HCT116 (cell line): ENCODE measurements around the gene IL17RA. TPM values are rescaled to one million over a fixed set of nuclear protein-coding genes. Genes with fewer than 3 reads are reported as not detected.

Source experiments
- ATAC-seq: fragments of 200-7000 bp; cut with Tn5 transposase; 2 replicates; pipeline ENCODE4 v1.9.1; 2020; ENCODE audit warnings: mild to moderate bottlenecking, moderate library complexity
- BruUV-seq: library from RNA; stranded (reverse); fragments of 400-500 nt; replicated peaks from 2 replicates; lab custom pipeline; 2021; lab: Mats Ljungman, UMichigan
- CTCF ChIA-PET: fragments of 300-600 bp; sonication (Branson Sonifier 250); formaldehyde crosslinking; loops from one replicate; lab custom pipeline; 2021; ENCODE audit warnings: antibody characterized with exemption; lab: Charles Lee
- POLR2A ChIA-PET: fragments of 300-600, 350-600 bp; sonication (Branson Sonifier 250); formaldehyde crosslinking; loops from one replicate; lab custom pipeline; 2021; ENCODE audit warnings: antibody characterized with exemption; lab: Charles Lee
- RAD21 ChIA-PET, 2 experiments: fragments of 300-600 bp; sonication (Branson Sonifier 250); formaldehyde crosslinking; loops; one replicate each; lab custom pipeline; 2023; ENCODE audit warnings: low total read pairs in 2 of 2; ENCODE audit not compliant: uncharacterized antibody in 2 of 2, unreplicated experiment in 2 of 2, low non-redundant PET in 1 of 2; lab: Charles Lee
- DNase-seq: peaks from one replicate; pipeline ENCODE4 v3.0.0-alpha.2; 2010; ENCODE audit warnings: low read depth, low spot score
- H2AFZ ChIP-seq: fragments of 200-600 bp; shearing (Covaris generic), sonication (generic); 2 replicates; pipeline ENCODE4 v1.6.1; 2017; ENCODE audit warnings: low read depth, mixed run types, mixed read lengths, antibody characterized with exemption, low read length; ENCODE audit not compliant: poor library complexity, severe bottlenecking
- H3K27ac ChIP-seq: 2 replicates; pipeline ENCODE4 v1.5.1; 2012; ENCODE audit warnings: low read depth, low read length
- H3K27me3 ChIP-seq: fragments of 200-600 bp; sonication (generic); 2 replicates; pipeline ENCODE4 v1.6.1; 2016; ENCODE audit warnings: mixed run types, low read length, mixed read lengths; ENCODE audit not compliant: insufficient read depth
- H3K36me3 ChIP-seq, 2 experiments: fragments of 200-500 bp in 1 of 2; fragments of 200-600 bp in 1 of 2; sonication (Bioruptor generic) in 1 of 2; sonication (generic) in 1 of 2; 2 replicates each; pipeline versions ENCODE4 v1.5.1 to v1.6.1; 2014 to 2016; ENCODE audit warnings: low read length in 2 of 2, inconsistent platforms in 1 of 2, mixed read lengths in 1 of 2, mixed run types in 1 of 2; ENCODE audit not compliant: insufficient read depth in 2 of 2, control insufficient read depth in 1 of 2
- H3K4me1 ChIP-seq, 2 experiments: fragments of 200-600 bp in 1 of 2; sonication (generic) in 1 of 2; 2 replicates each; pipeline versions ENCODE4 v1.5.1 to v1.6.1; 2012 to 2017; ENCODE audit warnings: low read length in 2 of 2, inconsistent platforms in 1 of 2, mild to moderate bottlenecking in 1 of 2, mixed read lengths in 1 of 2, mixed run types in 1 of 2, moderate library complexity in 1 of 2; ENCODE audit not compliant: insufficient read depth in 2 of 2, control insufficient read depth in 1 of 2
- H3K4me2 ChIP-seq: fragments of 200-600 bp; sonication (generic); 2 replicates; pipeline ENCODE4 v1.6.1; 2017; ENCODE audit warnings: mixed run types, low read length, mixed read lengths
- H3K4me3 ChIP-seq, 2 experiments: fragments of 200-600 bp in 1 of 2; sonication (generic) in 1 of 2; replicated peaks in 1 of 2; 2 replicates each; pipeline ENCODE4 v1.5.1; 2011 to 2016; ENCODE audit warnings: low read length in 2 of 2, control low read depth in 1 of 2, low read depth in 1 of 2, mild to moderate bottlenecking in 1 of 2, mixed read lengths in 1 of 2, mixed run types in 1 of 2
- H3K79me2 ChIP-seq: fragments of 200-600 bp; sonication (generic); 2 replicates; pipeline ENCODE4 v1.6.1; 2017; ENCODE audit warnings: mild to moderate bottlenecking, mixed run types, low read length, moderate library complexity, mixed read lengths; ENCODE audit not compliant: insufficient read depth
- H3K9ac ChIP-seq: fragments of 200-600 bp; sonication (generic); 2 replicates; pipeline ENCODE4 v1.6.1; 2016; ENCODE audit warnings: low read length, mixed read lengths
- H3K9me2 ChIP-seq: fragments of 200-600 bp; sonication (generic), shearing (Covaris generic); 2 replicates; pipeline ENCODE4 v1.6.1; 2017; ENCODE audit warnings: mixed run types, mild to moderate bottlenecking, moderate library complexity; ENCODE audit not compliant: insufficient read depth
- H3K9me3 ChIP-seq, 2 experiments: fragments of 200-500 bp in 1 of 2; fragments of 200-600 bp in 1 of 2; sonication (Bioruptor generic) in 1 of 2; sonication (generic) in 1 of 2; 2 replicates each; pipeline ENCODE4 v1.6.1; 2014 to 2017; ENCODE audit warnings: low read length in 2 of 2, mixed read lengths in 2 of 2, inconsistent platforms in 1 of 2, low read depth in 1 of 2, mild to moderate bottlenecking in 1 of 2, mixed run types in 1 of 2, moderate library complexity in 1 of 2; ENCODE audit not compliant: control insufficient read depth in 1 of 2, insufficient read depth in 1 of 2
- H4K20me1 ChIP-seq: fragments of 200-600 bp; sonication (generic), shearing (Covaris generic); 2 replicates; pipeline ENCODE4 v1.6.1; 2017; ENCODE audit warnings: mixed run types, mild to moderate bottlenecking, moderate library complexity; ENCODE audit not compliant: insufficient read depth
- CEBPB ChIP-seq: IDR thresholded peaks from 2 replicates; pipeline ENCODE4 v1.6.1; 2012; ENCODE audit warnings: low read depth
- EGR1 ChIP-seq: IDR thresholded peaks from 2 replicates; pipeline ENCODE4 v1.6.1; 2012; ENCODE audit warnings: low read depth
- EZH2phosphoT487 ChIP-seq: fragments of 200-600 bp; IDR thresholded peaks from 2 replicates; pipeline ENCODE4 v1.6.1; 2018; ENCODE audit warnings: antibody characterized with exemption, borderline replicate concordance
- RAD21 ChIP-seq: IDR thresholded peaks from 2 replicates; pipeline ENCODE4 v1.6.1; 2012; ENCODE audit warnings: low read depth, mild to moderate bottlenecking
- ZFX ChIP-seq: fragments of 450-650 bp; IDR thresholded peaks from 2 replicates; pipeline ENCODE4 v1.6.1; 2017
- intact Hi-C: fragments of 100-400 bp; cut with micrococcal nuclease; formaldehyde crosslinking; loops from 2 replicates; pipeline ENCODE4 v1.10.0; 2022
- total RNA-seq: library from RNA; stranded (reverse); gene quantifications from one replicate; pipeline ENCODE4 v1.2.1, GENCODE V29; 2021; ENCODE audit not compliant: unreplicated experiment
- TF ChIP-seq, protein P1 (sequence below): IDR thresholded peaks from 2 replicates; pipeline ENCODE4 v1.6.1; 2012; ENCODE audit warnings: low read depth
- TF ChIP-seq, protein P2 (sequence below), 3 experiments: fragments of 200-600 bp in 1 of 3; sonication (generic) in 1 of 3; IDR thresholded peaks in 2 of 3; conservative IDR thresholded peaks in 1 of 3; 2 replicates each; pipeline ENCODE4 v1.5.1; 2012 to 2017; ENCODE audit warnings: low read depth in 2 of 3, low read length in 2 of 3, antibody characterized with exemption in 1 of 3, borderline replicate concordance in 1 of 3, control low read depth in 1 of 3, mild to moderate bottlenecking in 1 of 3, mixed read lengths in 1 of 3, mixed run types in 1 of 3, moderate library complexity in 1 of 3; ENCODE audit not compliant: insufficient read depth in 1 of 3

The IL17RA gene
- total RNA-seq, 1 experiment from 2014 or later: 17.3 TPM

DNA sequence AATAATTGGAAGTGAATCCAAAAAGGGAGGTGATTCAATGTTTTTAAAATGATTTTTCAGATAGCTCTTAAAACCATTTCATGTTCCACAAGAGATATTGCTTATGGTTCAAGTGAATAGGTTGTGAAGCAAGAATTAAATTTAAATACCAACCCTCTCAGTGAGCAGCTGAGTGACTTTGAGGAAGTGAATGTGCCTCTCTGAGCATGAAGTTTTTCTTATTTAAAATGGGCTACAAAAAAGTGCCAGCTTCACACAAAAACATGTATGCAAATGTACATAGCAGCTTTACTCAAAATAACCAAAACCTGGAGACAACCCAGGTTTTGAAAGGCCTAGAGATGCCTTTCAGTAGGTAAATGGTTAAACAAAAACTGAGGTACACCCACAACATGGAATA is 41.3 kb upstream of the IL17RA start:
- POLR2A ChIA-PET: no interaction called here
- Histone ChIP-seq H3K4me3 (no peak overlapping the region), H3K27me3 (no peaks in the 10 kb centered on the region), H3K36me3 (peaks cover 9 to 13% of the 10 kb centered on the region in 2 experiments; a peak in 3 of 4 replicates), H3K4me2 (no peak overlapping the region), H3K27ac (no peak overlapping the region), H3K79me2 (peaks cover 75% of the 10 kb centered on the region), H4K20me1 (peaks cover 6% of the 10 kb centered on the region; the same call in 1 of the 2 replicates), H3K9me2 (no peaks in the 10 kb centered on the region), H2AFZ (no peak overlapping the region), H3K9ac (no peak overlapping the region), H3K9me3 (no peaks in the 10 kb centered on the region), H3K4me1 (peaks cover 7 to 17% of the 10 kb centered on the region in 2 experiments)
- no TSS peak for BruUV-seq
- TF ChIP-seq EGR1 (no peak), ZFX (no peak), RAD21 (no peak), EZH2phosphoT487 (no peak), CEBPB (no peak)
- TF ChIP-seq, protein P1, sequence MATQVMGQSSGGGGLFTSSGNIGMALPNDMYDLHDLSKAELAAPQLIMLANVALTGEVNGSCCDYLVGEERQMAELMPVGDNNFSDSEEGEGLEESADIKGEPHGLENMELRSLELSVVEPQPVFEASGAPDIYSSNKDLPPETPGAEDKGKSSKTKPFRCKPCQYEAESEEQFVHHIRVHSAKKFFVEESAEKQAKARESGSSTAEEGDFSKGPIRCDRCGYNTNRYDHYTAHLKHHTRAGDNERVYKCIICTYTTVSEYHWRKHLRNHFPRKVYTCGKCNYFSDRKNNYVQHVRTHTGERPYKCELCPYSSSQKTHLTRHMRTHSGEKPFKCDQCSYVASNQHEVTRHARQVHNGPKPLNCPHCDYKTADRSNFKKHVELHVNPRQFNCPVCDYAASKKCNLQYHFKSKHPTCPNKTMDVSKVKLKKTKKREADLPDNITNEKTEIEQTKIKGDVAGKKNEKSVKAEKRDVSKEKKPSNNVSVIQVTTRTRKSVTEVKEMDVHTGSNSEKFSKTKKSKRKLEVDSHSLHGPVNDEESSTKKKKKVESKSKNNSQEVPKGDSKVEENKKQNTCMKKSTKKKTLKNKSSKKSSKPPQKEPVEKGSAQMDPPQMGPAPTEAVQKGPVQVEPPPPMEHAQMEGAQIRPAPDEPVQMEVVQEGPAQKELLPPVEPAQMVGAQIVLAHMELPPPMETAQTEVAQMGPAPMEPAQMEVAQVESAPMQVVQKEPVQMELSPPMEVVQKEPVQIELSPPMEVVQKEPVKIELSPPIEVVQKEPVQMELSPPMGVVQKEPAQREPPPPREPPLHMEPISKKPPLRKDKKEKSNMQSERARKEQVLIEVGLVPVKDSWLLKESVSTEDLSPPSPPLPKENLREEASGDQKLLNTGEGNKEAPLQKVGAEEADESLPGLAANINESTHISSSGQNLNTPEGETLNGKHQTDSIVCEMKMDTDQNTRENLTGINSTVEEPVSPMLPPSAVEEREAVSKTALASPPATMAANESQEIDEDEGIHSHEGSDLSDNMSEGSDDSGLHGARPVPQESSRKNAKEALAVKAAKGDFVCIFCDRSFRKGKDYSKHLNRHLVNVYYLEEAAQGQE: no peak
- TF ChIP-seq, protein P2, sequence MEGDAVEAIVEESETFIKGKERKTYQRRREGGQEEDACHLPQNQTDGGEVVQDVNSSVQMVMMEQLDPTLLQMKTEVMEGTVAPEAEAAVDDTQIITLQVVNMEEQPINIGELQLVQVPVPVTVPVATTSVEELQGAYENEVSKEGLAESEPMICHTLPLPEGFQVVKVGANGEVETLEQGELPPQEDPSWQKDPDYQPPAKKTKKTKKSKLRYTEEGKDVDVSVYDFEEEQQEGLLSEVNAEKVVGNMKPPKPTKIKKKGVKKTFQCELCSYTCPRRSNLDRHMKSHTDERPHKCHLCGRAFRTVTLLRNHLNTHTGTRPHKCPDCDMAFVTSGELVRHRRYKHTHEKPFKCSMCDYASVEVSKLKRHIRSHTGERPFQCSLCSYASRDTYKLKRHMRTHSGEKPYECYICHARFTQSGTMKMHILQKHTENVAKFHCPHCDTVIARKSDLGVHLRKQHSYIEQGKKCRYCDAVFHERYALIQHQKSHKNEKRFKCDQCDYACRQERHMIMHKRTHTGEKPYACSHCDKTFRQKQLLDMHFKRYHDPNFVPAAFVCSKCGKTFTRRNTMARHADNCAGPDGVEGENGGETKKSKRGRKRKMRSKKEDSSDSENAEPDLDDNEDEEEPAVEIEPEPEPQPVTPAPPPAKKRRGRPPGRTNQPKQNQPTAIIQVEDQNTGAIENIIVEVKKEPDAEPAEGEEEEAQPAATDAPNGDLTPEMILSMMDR (IDR thresholded peaks at IDR 0.05 in 2 of 3, conservative IDR thresholded peaks at IDR 0.05 in 1 of 3; ENCODE audit: borderline replicate concordance in 1 of 3, insufficient read depth in 1 of 3, low read depth in 2 of 3, low read length in 2 of 3): no peak
- DNase-seq: no peak
- intact Hi-C loops: no loop called here
- no peak for ATAC-seq
- CTCF ChIA-PET: interaction anchor here (2.2 kb wide), 1 partner anchor 15 kb away, joined by 8 read pairs; no protein-coding TSS in a partner anchor
- RAD21 ChIA-PET: interaction anchor here in 1 of 2 experiments (0.7 kb wide), 1 partner anchor 19 kb away, joined by 3 read pairs; no protein-coding TSS in a partner anchor
